ENCODE results near the gene CARMIL1. TPM values are rescaled to one million over a fixed set of nuclear protein-coding genes. Genes with fewer than 3 reads are reported as not detected.

The CARMIL1 gene
- total RNA-seq, 2 experiments from 2014 or later: 6.0 to 6.8 TPM

DNA sequence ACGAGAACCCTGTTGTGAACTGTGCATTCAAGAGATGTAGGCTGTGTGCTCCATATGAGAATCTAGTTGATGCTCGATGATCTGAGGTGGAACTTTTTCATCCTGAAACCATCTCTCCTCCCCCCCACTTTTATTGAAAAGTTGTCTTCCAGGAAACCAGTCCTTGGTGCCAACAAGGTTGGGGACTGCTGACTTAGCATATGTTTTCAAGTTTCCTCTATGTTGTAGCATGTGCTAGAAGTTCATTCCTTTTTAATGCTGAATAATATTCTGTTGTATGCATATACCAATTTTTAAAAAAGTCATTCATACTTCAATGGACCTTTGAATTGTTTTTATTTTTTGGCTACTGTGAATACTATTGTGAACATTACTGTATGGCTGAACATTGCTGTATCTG, 27.2 kb downstream of the CARMIL1 start:
- no peaks in the 10 kb centered on the region for H3K27me3 Mint-ChIP-seq
- H3K36me3 Mint-ChIP-seq: peaks cover 3% of the 10 kb centered on the region
- H3K4me1 Mint-ChIP-seq: peaks cover 3% of the 10 kb centered on the region
- POLR2A ChIA-PET: no interaction called here
- H3K27ac Mint-ChIP-seq: no peak overlapping the region
- no peak for ATAC-seq (ENCODE audit: low read depth)
- DNase-seq: no peak
- H3K4me3 Mint-ChIP-seq: no peak overlapping the region
- no peaks in the 10 kb centered on the region for H3K9me3 Mint-ChIP-seq

DNA sequence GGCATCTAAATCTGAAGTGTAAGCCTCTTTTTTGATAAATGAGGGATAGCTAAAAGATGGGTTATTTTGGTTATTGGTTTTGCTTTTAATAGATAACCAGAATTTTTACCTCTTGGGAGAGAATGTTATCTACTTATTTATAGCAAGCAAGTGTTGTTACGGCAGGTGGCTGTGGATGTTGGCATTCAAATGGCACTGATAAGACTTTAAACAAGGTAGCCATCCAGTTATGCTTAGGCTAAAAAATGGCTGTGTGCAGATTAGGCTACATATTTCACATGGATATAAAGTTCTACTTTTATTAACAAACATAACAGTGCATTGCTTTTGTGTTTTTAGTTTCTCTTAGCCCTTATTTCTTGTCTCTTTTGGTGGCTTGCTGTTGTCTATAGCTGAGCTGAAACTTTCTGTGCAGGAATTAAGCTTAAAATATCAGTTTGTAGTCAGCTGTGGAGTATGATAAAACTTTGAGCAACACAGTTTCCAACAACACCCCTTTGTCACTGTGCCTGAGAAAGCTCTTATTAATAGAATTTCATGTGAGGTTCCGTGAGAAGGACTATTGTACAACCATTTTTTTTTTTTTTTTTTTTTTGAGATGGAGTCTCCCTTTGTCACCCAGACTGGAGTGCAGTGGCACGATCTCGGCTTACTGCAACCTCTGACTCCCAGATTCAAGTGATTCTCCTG, 28.8 kb downstream of the CARMIL1 start:
- no peak for ATAC-seq (ENCODE audit: low read depth)
- Mint-ChIP-seq H3K36me3 (peaks cover 3% of the 10 kb centered on the region), H3K4me3 (no peak overlapping the region), H3K4me1 (peaks cover 3% of the 10 kb centered on the region), H3K27me3 (no peaks in the 10 kb centered on the region), H3K27ac (no peak overlapping the region), H3K9me3 (no peaks in the 10 kb centered on the region)
- DNase-seq: no peak
- POLR2A ChIA-PET: interaction anchor here (0.6 kb wide), 1 partner anchor 888 kb away, joined by 3 read pairs; no protein-coding TSS in a partner anchor

DNA sequence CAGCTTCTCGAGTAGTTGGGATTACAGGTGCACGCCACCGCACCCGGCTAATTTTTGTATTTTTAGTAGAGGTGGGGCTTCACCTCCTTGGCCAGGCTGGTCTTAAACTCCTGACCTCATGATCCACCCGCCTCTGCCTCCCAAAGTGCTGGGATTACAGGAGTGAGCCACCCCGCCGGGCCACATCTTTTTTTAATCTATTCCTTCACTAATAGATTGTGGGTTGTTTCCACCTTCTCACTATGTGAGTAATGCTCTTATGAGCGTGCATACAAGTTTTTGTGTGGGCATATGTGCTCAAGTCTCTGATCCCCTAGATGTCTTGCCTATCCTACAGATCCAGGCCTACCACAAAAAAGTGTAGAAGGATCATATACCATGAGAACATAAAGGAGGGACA, 30.7 kb downstream of the CARMIL1 start:
- Mint-ChIP-seq H3K4me1 (peaks cover 4% of the 10 kb centered on the region), H3K27me3 (no peaks in the 10 kb centered on the region), H3K36me3 (peaks cover 3% of the 10 kb centered on the region), H3K4me3 (no peak overlapping the region), H3K9me3 (no peaks in the 10 kb centered on the region), H3K27ac (no peak overlapping the region)
- no peak for DNase-seq
- ATAC-seq (ENCODE audit: low read depth): no peak
- POLR2A ChIA-PET: no interaction called here

DNA sequence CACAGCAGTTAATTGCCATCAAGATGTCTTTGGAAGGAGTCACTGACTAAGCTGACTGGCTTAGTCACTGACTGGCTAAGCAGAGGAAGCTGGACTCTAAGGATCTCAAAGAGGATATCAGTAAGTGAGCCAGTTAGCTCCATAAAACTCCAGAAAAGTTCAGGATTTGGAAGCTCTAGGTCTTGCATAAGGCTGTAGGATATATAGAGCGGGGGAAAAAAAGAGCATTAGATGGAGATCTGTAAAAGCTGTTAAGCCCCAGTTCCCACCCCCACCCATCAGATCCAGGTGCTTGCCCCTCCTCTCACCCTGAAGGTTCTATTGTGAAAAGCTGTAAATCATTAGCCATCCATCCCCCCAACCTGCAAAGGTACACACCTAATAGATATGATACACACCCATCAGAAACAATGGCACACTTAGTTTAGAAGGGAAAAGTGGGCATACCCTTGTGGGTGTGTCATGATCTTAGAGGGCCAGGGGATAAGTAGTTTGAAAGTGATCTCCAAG, 32.2 kb downstream of the CARMIL1 start:
- peaks cover 4% of the 10 kb centered on the region for H3K4me1 Mint-ChIP-seq
- no peaks in the 10 kb centered on the region for H3K9me3 Mint-ChIP-seq
- H3K4me3 Mint-ChIP-seq: no peak overlapping the region
- no peak overlapping the region for H3K27ac Mint-ChIP-seq
- peak; percentile 26 for ATAC-seq (ENCODE audit: low read depth)
- no peak for DNase-seq
- no peaks in the 10 kb centered on the region for H3K27me3 Mint-ChIP-seq
- POLR2A ChIA-PET: no interaction called here
- H3K36me3 Mint-ChIP-seq: peaks cover 3% of the 10 kb centered on the region

DNA sequence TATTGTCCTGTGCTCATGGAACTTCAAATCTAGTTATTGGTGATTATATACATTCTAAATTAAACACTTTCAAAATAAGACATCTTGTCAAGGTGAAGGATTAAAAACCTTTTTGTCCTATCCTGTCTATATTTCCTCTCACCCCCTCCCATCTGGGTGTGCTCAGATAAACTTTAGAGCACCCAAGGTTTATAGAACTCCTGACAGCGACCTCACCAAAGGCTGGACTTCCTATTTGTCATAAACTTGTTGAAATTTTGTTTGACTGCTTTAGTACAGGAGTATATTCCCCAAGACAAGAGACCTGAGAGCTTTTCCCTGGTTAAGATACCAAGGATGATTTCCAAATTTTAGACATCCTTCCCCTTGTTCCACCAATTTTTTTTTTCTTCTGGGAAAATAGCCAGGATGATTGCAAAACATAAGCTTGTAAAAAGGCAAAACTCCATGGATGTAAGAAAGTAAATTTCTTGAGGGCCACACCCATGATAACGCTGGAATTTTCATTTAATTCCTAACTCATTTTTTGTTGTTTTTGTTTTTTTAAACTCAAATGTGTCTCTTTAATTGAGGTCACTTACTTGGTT, 33.0 kb downstream of the CARMIL1 start:
- POLR2A ChIA-PET: interaction anchor here (1.1 kb wide), 1 partner anchor 17 kb away, joined by 3 read pairs; no protein-coding TSS in a partner anchor
- Mint-ChIP-seq H3K36me3 (peaks cover 3% of the 10 kb centered on the region), H3K4me3 (no peak overlapping the region), H3K27ac (no peak overlapping the region), H3K27me3 (no peaks in the 10 kb centered on the region), H3K9me3 (no peaks in the 10 kb centered on the region), H3K4me1 (peaks cover 4% of the 10 kb centered on the region)
- DNase-seq (no peak), ATAC-seq (ENCODE audit: low read depth) (no peak)

DNA sequence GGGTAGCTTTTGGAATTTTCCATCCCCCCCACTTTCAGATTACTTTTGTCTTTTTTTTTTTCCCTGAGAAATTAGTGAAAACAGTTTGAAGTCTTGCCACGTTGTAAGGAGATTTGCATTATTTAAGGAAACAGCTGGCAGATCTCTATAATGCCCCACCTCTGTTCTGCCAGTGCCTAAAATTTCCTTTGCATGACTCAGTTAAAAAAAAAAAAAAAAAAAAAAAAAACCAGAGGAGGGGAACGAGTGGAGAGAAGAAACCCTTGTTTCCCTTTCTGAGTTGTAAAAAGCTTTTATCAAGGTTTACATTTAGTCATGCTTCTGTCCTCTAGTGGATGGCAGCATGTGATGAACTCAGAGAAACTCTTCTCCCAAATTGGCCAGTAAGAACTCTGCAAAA, 33.5 kb downstream of the CARMIL1 start:
- H3K27ac Mint-ChIP-seq: no peak overlapping the region
- H3K9me3 Mint-ChIP-seq: no peaks in the 10 kb centered on the region
- H3K4me3 Mint-ChIP-seq: no peak overlapping the region
- H3K27me3 Mint-ChIP-seq: no peaks in the 10 kb centered on the region
- ATAC-seq (ENCODE audit: low read depth) (no peak), DNase-seq (no peak)
- POLR2A ChIA-PET: interaction anchor here (1.1 kb wide), 1 partner anchor 16 kb away, joined by 3 read pairs; no protein-coding TSS in a partner anchor
- peaks cover under 1% of the 10 kb centered on the region for H3K36me3 Mint-ChIP-seq
- peaks cover 4% of the 10 kb centered on the region for H3K4me1 Mint-ChIP-seq

DNA sequence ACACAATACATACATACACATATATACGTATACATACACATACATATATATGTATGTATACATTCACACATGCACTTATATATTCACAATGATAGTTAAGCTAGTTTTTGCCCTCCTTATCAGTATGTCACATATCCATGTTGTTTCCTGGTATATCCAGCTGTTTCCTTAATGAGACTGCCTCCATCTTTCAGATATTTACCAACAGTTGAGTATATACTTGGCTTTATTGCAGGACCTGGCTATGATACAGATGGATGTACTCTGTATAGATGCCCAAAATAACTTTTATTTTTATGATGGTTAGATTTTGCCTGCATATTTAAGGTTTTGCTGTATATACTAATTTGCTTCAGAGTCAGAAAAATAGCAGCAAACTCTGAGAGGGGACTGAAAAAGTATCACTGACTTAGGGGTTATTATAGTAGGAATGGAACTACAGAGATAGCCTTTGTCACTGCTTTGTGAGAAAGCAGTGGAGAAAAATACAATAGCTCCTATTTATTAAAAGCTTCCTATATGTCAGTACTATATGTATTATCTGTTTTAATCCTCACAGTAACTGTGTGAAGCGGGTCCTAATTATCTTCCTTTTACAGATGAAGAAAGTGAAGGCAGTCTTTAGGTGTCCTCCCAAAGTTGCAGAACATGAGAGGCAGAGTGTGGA, 35.5 kb downstream of the CARMIL1 start:
- peaks cover 4% of the 10 kb centered on the region for H3K4me1 Mint-ChIP-seq
- POLR2A ChIA-PET: no interaction called here
- no peak overlapping the region for H3K4me3 Mint-ChIP-seq
- H3K36me3 Mint-ChIP-seq: no peaks in the 10 kb centered on the region
- no peak for DNase-seq
- no peak for ATAC-seq (ENCODE audit: low read depth)
- no peaks in the 10 kb centered on the region for H3K9me3 Mint-ChIP-seq
- peaks cover 2% of the 10 kb centered on the region for H3K27me3 Mint-ChIP-seq
- no peak overlapping the region for H3K27ac Mint-ChIP-seq

DNA sequence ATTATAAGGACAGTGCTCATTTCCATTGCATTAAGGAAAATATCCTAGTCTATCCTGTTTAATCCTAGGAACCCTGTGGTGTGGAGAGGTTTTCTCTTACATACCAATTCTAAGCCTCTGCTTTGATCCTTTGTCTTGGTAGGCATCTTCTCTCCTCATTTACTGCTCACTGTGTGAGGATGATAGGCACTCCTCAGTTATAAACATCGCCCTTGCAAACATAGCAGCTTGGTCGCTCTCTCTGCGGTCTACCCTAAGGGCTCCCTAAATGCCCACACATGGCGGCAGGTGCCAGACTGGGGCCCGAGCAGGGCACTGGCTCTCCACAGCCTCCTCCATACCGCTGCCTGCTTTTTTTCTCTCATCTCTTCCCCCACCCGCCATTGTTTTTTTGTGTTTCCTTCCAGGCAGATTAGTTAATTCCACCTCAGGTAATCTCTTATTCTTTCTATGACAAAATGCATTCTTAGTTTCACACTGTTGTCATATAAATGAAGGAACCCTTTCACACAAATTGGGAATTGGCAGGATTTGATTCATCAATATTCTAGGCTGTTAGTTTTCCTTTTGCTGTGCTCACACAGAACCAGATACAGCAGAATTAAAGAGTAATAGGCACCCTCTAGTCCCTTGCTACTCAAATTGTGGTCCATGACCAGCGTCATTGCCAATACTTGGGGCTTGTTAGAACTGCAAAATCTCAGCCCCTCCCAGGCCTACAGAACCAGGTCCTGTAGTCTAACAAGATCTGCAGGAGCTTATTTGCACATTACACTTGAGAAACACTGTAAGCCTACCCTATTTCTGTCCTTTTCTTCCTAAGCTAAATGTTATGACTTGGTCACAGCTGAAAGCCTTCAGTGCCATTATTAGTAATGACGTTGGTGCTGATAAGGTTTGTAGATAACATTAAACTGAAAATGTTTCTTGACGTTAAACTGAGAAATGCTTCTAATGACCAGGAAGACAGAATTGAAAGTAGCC, 36.3 kb downstream of the CARMIL1 start:
- H3K4me1 Mint-ChIP-seq: peaks cover 4% of the 10 kb centered on the region
- no peak for ATAC-seq (ENCODE audit: low read depth)
- POLR2A ChIA-PET: no interaction called here

DNA sequence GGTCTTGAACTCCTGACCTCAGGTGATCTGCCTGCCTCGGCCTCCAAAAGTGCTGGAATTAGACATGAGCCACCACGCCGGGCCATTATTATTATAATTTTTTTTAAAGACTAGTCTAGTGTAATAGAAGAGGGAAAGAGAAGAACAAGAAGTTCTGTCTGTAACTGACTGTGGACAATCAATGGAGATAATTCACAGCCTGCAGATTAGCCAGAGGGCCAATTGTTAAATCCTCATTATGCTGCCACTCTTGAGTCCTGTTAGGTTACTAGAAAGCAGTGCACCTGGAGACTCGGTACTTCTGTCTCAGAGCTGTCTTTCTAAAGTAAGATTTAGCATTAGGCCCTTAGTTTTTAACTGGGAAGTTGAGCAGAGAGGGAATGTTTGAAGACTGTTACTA, 37.5 kb downstream of the CARMIL1 start:
- H3K27ac Mint-ChIP-seq: no peak overlapping the region
- H3K9me3 Mint-ChIP-seq: no peaks in the 10 kb centered on the region
- peaks cover 2% of the 10 kb centered on the region for H3K27me3 Mint-ChIP-seq
- ATAC-seq (ENCODE audit: low read depth) (no peak), DNase-seq (no peak)
- H3K4me3 Mint-ChIP-seq: no peak overlapping the region
- H3K4me1 Mint-ChIP-seq: peaks cover 4% of the 10 kb centered on the region
- POLR2A ChIA-PET: no interaction called here
- H3K36me3 Mint-ChIP-seq: no peaks in the 10 kb centered on the region

More for the DNA sequence above, 36.3 kb downstream of the CARMIL1 start:
- no peaks in the 10 kb centered on the region for H3K36me3 Mint-ChIP-seq
- DNase-seq: no peak
- no peak overlapping the region for H3K27ac Mint-ChIP-seq
- peaks cover 2% of the 10 kb centered on the region for H3K27me3 Mint-ChIP-seq
- no peaks in the 10 kb centered on the region for H3K9me3 Mint-ChIP-seq
- H3K4me3 Mint-ChIP-seq: no peak overlapping the region

DNA sequence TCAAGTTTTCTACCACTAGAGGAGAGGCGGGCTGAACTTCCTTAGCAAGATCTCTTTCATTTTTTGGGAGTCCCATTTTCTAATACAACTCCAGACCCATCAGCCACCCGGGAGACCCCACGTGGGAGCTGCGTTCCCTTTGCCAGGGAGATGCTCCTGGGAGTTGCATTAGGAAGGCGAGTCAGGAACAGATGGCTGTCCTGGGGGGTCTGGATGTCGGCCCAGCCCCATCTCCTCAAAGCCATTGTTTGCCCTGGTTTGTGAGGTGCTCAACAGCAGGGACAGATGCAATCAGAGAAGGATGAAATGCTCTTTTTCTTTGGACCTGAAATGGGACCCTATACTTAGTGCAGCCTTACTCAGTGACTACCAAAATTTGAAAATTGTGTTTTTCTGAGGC, 39.4 kb downstream of the CARMIL1 start:
- H3K27ac Mint-ChIP-seq: no peak overlapping the region
- POLR2A ChIA-PET: interaction anchor here (0.5 kb wide), 1 partner anchor 41 kb away, joined by 3 read pairs; no protein-coding TSS in a partner anchor

DNA sequence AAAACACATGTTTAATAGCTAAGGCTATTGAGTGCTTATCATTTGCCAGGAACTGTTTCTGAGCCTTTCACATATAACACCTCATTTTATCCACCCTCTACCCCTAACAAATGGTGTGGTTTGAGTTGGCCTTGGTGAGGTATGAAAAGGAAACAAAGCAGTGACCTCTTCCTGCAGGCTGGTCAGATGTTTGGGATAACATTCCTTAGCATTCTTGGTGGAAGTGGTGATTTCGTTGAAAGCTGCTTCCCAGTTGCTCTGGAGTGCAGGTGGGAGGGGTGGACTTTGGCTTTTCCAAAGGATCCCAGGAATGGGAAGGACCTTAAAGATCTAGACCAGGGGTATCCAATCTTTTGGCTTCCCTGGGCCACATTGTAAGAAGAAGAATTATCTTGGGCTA, 41.3 kb downstream of the CARMIL1 start:
- Mint-ChIP-seq H3K9me3 (no peaks in the 10 kb centered on the region), H3K4me1 (no peaks in the 10 kb centered on the region), H3K27ac (no peak overlapping the region), H3K27me3 (peaks cover 2% of the 10 kb centered on the region), H3K36me3 (no peaks in the 10 kb centered on the region), H3K4me3 (no peak overlapping the region)
- ATAC-seq (ENCODE audit: low read depth): no peak
- no peak for DNase-seq
- POLR2A ChIA-PET: no interaction called here

More for the DNA sequence above, 39.4 kb downstream of the CARMIL1 start:
- peaks cover 3% of the 10 kb centered on the region for H3K4me1 Mint-ChIP-seq
- peaks cover 2% of the 10 kb centered on the region for H3K27me3 Mint-ChIP-seq
- no peak overlapping the region for H3K4me3 Mint-ChIP-seq
- no peaks in the 10 kb centered on the region for H3K36me3 Mint-ChIP-seq
- no peaks in the 10 kb centered on the region for H3K9me3 Mint-ChIP-seq
- ATAC-seq (ENCODE audit: low read depth) (no peak), DNase-seq (no peak)

DNA sequence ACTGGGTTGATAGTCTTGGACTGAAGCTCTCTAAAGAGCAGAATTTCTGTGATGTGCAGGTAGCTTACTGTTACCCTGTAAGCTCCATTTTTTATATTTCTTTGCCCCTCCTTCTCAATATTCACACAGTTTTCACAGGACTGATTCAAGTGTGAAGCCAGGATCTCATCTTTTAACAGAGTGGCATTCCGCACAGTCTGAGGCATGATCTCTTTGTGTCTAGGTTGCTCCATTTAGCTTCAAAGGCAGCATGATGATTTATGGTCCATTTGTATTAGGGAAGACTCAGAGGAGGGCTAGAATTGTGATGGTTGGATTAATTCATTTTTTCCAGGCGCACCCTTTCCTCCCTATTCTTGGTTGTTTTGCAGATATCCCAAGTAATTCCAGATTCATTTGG, 43.5 kb downstream of the CARMIL1 start:
- no peak for DNase-seq
- Mint-ChIP-seq H3K27me3 (peaks cover 2% of the 10 kb centered on the region), H3K27ac (no peak overlapping the region), H3K9me3 (no peaks in the 10 kb centered on the region), H3K36me3 (no peaks in the 10 kb centered on the region), H3K4me1 (no peaks in the 10 kb centered on the region), H3K4me3 (no peak overlapping the region)
- POLR2A ChIA-PET: no interaction called here
- ATAC-seq (ENCODE audit: low read depth): no peak
